SK-N-SH (cell line): ENCODE measurements around the gene CASQ1. TPM values are rescaled to one million over a fixed set of nuclear protein-coding genes. Genes with fewer than 3 reads are reported as not detected.

Source experiments
- CTCF ChIA-PET: fragments of 300-600, 350-600 bp; formaldehyde crosslinking; extraction: SDS; loops from one replicate; lab custom pipeline; 2021; lab: Yijun Ruan, JAX
- POLR2A ChIA-PET: fragments of 350-600 bp; sonication (Branson Sonifier 250); formaldehyde crosslinking; extraction: SDS; loops from one replicate; lab custom pipeline; 2020; ENCODE audit warnings: antibody characterized with exemption, inconsistent platforms; lab: Yijun Ruan, JAX
- DNase-seq: peaks from one replicate; pipeline ENCODE4 v3.0.0; 2012
- H2AFZ ChIP-seq: fragments of 200-600 bp; sonication (generic); 2 replicates; pipeline ENCODE4 v1.8.1; 2016; ENCODE audit warnings: antibody characterized with exemption, mild to moderate bottlenecking, low read depth
- H3F3A ChIP-seq: fragments of 200-600 bp; sonication (generic); replicated peaks from 2 replicates; pipeline ENCODE3; 2016; ENCODE audit warnings: antibody characterized with exemption, mild to moderate bottlenecking; ENCODE audit not compliant: insufficient read depth
- H3K27ac ChIP-seq, 2 experiments: fragments of 200-500 bp in 1 of 2; fragments of 200-600 bp in 1 of 2; sonication (Bioruptor generic) in 1 of 2; sonication (generic), shearing (Covaris generic) in 1 of 2; 2 replicates each; pipeline versions ENCODE4 v1.5.1 to v1.6.1; 2014 to 2016; ENCODE audit warnings: low read depth in 2 of 2, inconsistent platforms in 1 of 2, low read length in 1 of 2, mild to moderate bottlenecking in 1 of 2, mixed read lengths in 1 of 2
- H3K27me3 ChIP-seq: fragments of 200-600 bp; sonication (generic), shearing (Covaris generic); 2 replicates; pipeline ENCODE4 v1.6.1; 2016; ENCODE audit warnings: mixed run types; ENCODE audit not compliant: insufficient read depth
- H3K36me3 ChIP-seq, 2 experiments: fragments of 200-500 bp in 1 of 2; fragments of 200-600 bp in 1 of 2; sonication (Bioruptor generic) in 1 of 2; sonication (generic) in 1 of 2; replicated peaks in 1 of 2; 2 replicates each; pipeline versions ENCODE3 to v1.5.1; 2014 to 2016; ENCODE audit warnings: low read length in 1 of 2, mild to moderate bottlenecking in 1 of 2; ENCODE audit not compliant: insufficient read depth in 2 of 2, control insufficient read depth in 1 of 2
- H3K4me1 ChIP-seq, 2 experiments: fragments of 200-500 bp in 1 of 2; fragments of 200-600 bp in 1 of 2; sonication (Bioruptor generic) in 1 of 2; sonication (generic), shearing (Covaris generic) in 1 of 2; 2 replicates each; pipeline versions ENCODE4 v1.5.1 to v1.6.1; 2014 to 2016; ENCODE audit warnings: low read depth in 1 of 2, low read length in 1 of 2, mixed run types in 1 of 2; ENCODE audit not compliant: insufficient read depth in 2 of 2, control insufficient read depth in 1 of 2
- H3K4me2 ChIP-seq: fragments of 200-600 bp; sonication (generic), shearing (Covaris generic); 2 replicates; pipeline ENCODE4 v1.6.1; 2017; ENCODE audit warnings: mixed run types
- H3K4me3 ChIP-seq, 2 experiments: fragments of 200-500 bp in 1 of 2; fragments of 200-600 bp in 1 of 2; sonication (Bioruptor generic) in 1 of 2; sonication (generic), shearing (Covaris generic) in 1 of 2; 2 replicates each; pipeline versions ENCODE4 v1.5.1 to v1.8.1; 2014 to 2016; ENCODE audit warnings: low read depth in 2 of 2, inconsistent platforms in 1 of 2, low read length in 1 of 2, mild to moderate bottlenecking in 1 of 2, mixed read lengths in 1 of 2, moderate library complexity in 1 of 2
- H3K79me2 ChIP-seq: fragments of 200-600 bp; sonication (generic); 2 replicates; pipeline ENCODE4 v1.8.1; 2017; ENCODE audit warnings: mild to moderate bottlenecking; ENCODE audit not compliant: insufficient read depth
- H3K9ac ChIP-seq: fragments of 200-600 bp; sonication (generic); 2 replicates; pipeline ENCODE4 v1.6.1; 2017; ENCODE audit warnings: mixed run types
- H3K9me2 ChIP-seq: fragments of 200-600 bp; sonication (generic); 2 replicates; pipeline ENCODE4 v1.6.1; 2017; ENCODE audit warnings: mixed run types
- H3K9me3 ChIP-seq: fragments of 200-600 bp; sonication (generic); 2 replicates; pipeline ENCODE4 v1.6.1; 2017; ENCODE audit warnings: mixed run types, mild to moderate bottlenecking, moderate library complexity
- H4K20me1 ChIP-seq: fragments of 200-600 bp; sonication (generic); 2 replicates; pipeline ENCODE4 v1.6.1; 2017; ENCODE audit warnings: mild to moderate bottlenecking, mixed run types; ENCODE audit not compliant: insufficient read depth
- CHD2 ChIP-seq: fragments of 150-350 bp; IDR thresholded peaks from 2 replicates; pipeline ENCODE4 v1.6.1; 2018; ENCODE audit warnings: low read length; ENCODE audit not compliant: partially characterized antibody
- EP300 ChIP-seq, 2 experiments: IDR thresholded peaks; 2 replicates each; pipeline versions ENCODE4 v1.4.0 to v1.6.1; 2012; ENCODE audit warnings: borderline replicate concordance in 1 of 2, low read depth in 1 of 2, low read length in 1 of 2
- EZH2phosphoT487 ChIP-seq: fragments of 200-600 bp; sonication (generic); IDR thresholded peaks from 2 replicates; pipeline ENCODE4 v1.6.1; 2017; ENCODE audit warnings: low read depth, mixed run types, mild to moderate bottlenecking, antibody characterized with exemption, moderate library complexity, borderline replicate concordance
- FOXJ3 ChIP-seq: sonication (generic); formaldehyde crosslinking; IDR thresholded peaks from 2 replicates; pipeline ENCODE4 v1.5.1; 2020; ENCODE audit warnings: mild to moderate bottlenecking, missing genetic modification reagents
- FOXM1 ChIP-seq: IDR thresholded peaks from 2 replicates; pipeline ENCODE4 v1.4.0; 2012; ENCODE audit warnings: low read depth, mild to moderate bottlenecking
- GATA2 ChIP-seq: sonication (generic); formaldehyde crosslinking; IDR thresholded peaks from 2 replicates; pipeline ENCODE4 v1.5.0; 2020; ENCODE audit warnings: mild to moderate bottlenecking, missing genetic modification reagents
- MEF2A ChIP-seq: IDR thresholded peaks from 2 replicates; pipeline ENCODE4 v1.4.0; 2012; ENCODE audit warnings: low read depth, borderline replicate concordance
- NFIC ChIP-seq: IDR thresholded peaks from 2 replicates; pipeline ENCODE4 v1.4.0; 2012; ENCODE audit warnings: borderline replicate concordance
- NRF1 ChIP-seq: IDR thresholded peaks from 2 replicates; pipeline ENCODE4 v1.6.1; 2012; ENCODE audit warnings: low read depth, mild to moderate bottlenecking, low read length
- PBX3 ChIP-seq: IDR thresholded peaks from 2 replicates; pipeline ENCODE4; 2012
- RFX5 ChIP-seq: IDR thresholded peaks from 2 replicates; pipeline ENCODE4 v1.6.1; 2012; ENCODE audit warnings: mild to moderate bottlenecking, improper control_type of control experiment, low read length
- RXRA ChIP-seq: IDR thresholded peaks from 2 replicates; pipeline ENCODE4 v1.4.0; 2012; ENCODE audit warnings: low read depth, mild to moderate bottlenecking, borderline replicate concordance
- TAF1 ChIP-seq: IDR thresholded peaks from 2 replicates; pipeline ENCODE4 v1.6.1; 2012; ENCODE audit warnings: low read depth, mild to moderate bottlenecking, low read length, moderate library complexity, borderline replicate concordance
- TCF12 ChIP-seq: IDR thresholded peaks from 2 replicates; pipeline ENCODE4 v1.4.0; 2012
- USF2 ChIP-seq: fragments of 150-350 bp; IDR thresholded peaks from 2 replicates; pipeline ENCODE4 v1.6.1; 2017; ENCODE audit warnings: antibody characterized with exemption, low read length, low read depth, borderline replicate concordance
- WGBS: methylation state at CpG from one replicate; pipeline ENCODE4 v1.1.6; 2017; ENCODE audit warnings: low lambda C conversion rate; 5-methylcytosine and 5-hydroxymethylcytosine counted together
- polyA plus RNA-seq, 3 experiments: library from polyadenylated mRNA; depleted of rRNA; stranded (reverse); fragments of >200 nt; gene quantifications; 2 replicates each; pipeline ENCODE4 v1.2.3, GENCODE V29; 2012
- TF ChIP-seq, protein P1 (sequence below): IDR thresholded peaks from 2 replicates; pipeline ENCODE4 v1.6.1; 2012; ENCODE audit warnings: mild to moderate bottlenecking, low read depth, low read length, moderate library complexity
- TF ChIP-seq, protein P2 (sequence below): IDR thresholded peaks from 2 replicates; pipeline ENCODE4 v1.4.0; 2012; ENCODE audit warnings: low read depth

CASQ1 gene
- polyA plus RNA-seq, 1 of the 3 experiments (the other 2 are of a cell fraction) = 0.08 TPM

- CTCF ChIA-PET = interaction anchor here (0.8 to 1.9 kb wide), 3 partner anchors 9 to 63 kb away, joined by 4 read pairs; no protein-coding TSS in a partner anchor
- H4K20me1 ChIP-seq = no peaks in the 10 kb centered on the region
- no peaks in the 10 kb centered on the region for H3K9me3 ChIP-seq
- H3K4me1 ChIP-seq = 0 out of 4 replicates have a peak, but pooled peaks cover 0 to 9% of the 10 kb centered on the region in 2 experiments
- no peaks in the 10 kb centered on the region for H3K9me2 ChIP-seq
- H3K79me2 ChIP-seq = no peaks in the 10 kb centered on the region
- H3K36me3 ChIP-seq = no peaks in the 10 kb centered on the region
- H3K27me3 ChIP-seq = no peaks in the 10 kb centered on the region; the same call in 1 of the 2 replicates
- no peak overlapping the region for H3K4me2 ChIP-seq
- H3K9ac ChIP-seq = no peak overlapping the region
- H2AFZ ChIP-seq = no peak overlapping the region
- H3F3A ChIP-seq = no peaks in the 10 kb centered on the region
- H3K27ac ChIP-seq = no peak overlapping the region
- POLR2A ChIA-PET = no interaction called here
- no peak for DNase-seq
- 63% methylated on average over 3 of the region's 3 CpGs for WGBS
- TF ChIP-seq NRF1 = no peak
- no peak for TF ChIP-seq TCF12
- no peak for TF ChIP-seq EP300 (IDR thresholded peaks at IDR 0.05; ENCODE audit: borderline replicate concordance in 1 of 2, low read depth in 1 of 2, low read length in 1 of 2)
- no peak for TF ChIP-seq EZH2phosphoT487
- TF ChIP-seq, protein P1, sequence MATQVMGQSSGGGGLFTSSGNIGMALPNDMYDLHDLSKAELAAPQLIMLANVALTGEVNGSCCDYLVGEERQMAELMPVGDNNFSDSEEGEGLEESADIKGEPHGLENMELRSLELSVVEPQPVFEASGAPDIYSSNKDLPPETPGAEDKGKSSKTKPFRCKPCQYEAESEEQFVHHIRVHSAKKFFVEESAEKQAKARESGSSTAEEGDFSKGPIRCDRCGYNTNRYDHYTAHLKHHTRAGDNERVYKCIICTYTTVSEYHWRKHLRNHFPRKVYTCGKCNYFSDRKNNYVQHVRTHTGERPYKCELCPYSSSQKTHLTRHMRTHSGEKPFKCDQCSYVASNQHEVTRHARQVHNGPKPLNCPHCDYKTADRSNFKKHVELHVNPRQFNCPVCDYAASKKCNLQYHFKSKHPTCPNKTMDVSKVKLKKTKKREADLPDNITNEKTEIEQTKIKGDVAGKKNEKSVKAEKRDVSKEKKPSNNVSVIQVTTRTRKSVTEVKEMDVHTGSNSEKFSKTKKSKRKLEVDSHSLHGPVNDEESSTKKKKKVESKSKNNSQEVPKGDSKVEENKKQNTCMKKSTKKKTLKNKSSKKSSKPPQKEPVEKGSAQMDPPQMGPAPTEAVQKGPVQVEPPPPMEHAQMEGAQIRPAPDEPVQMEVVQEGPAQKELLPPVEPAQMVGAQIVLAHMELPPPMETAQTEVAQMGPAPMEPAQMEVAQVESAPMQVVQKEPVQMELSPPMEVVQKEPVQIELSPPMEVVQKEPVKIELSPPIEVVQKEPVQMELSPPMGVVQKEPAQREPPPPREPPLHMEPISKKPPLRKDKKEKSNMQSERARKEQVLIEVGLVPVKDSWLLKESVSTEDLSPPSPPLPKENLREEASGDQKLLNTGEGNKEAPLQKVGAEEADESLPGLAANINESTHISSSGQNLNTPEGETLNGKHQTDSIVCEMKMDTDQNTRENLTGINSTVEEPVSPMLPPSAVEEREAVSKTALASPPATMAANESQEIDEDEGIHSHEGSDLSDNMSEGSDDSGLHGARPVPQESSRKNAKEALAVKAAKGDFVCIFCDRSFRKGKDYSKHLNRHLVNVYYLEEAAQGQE = no peak
- no peak for TF ChIP-seq RFX5
- no peak for TF ChIP-seq RXRA
- H3K4me3 ChIP-seq = no peak overlapping the region
These were observed 42.3 kb upstream of the CASQ1 start for GRCh38 chr1:160148121-160148520.

GRCh38 chr1:160149233-160149632 lies 41.1 kb upstream of the CASQ1 start:
- peak overlapping the region; percentile 32; the same call in 1 of the 2 replicates for H2AFZ ChIP-seq
- DNase-seq = no peak
- H3K4me3 ChIP-seq = no peak overlapping the region
- peak overlapping the region in 1 of 2 experiments; percentile 53; a peak in 2 of 4 replicates for H3K27ac ChIP-seq
- TF ChIP-seq TCF12 = no peak
- no peak for TF ChIP-seq FOXJ3
- TF ChIP-seq, protein P2, sequence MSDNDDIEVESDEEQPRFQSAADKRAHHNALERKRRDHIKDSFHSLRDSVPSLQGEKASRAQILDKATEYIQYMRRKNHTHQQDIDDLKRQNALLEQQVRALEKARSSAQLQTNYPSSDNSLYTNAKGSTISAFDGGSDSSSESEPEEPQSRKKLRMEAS = no peak
- TF ChIP-seq FOXM1 = no peak
- no peak for TF ChIP-seq NFIC
- no peak for TF ChIP-seq USF2
- no peak for TF ChIP-seq RFX5
- TF ChIP-seq TAF1 = no peak
- no peak for TF ChIP-seq MEF2A
- TF ChIP-seq GATA2 (CRISPR knock-in tag) = no peak
- TF ChIP-seq CHD2 = no peak
- TF ChIP-seq PBX3 = no peak
- ChIA-PET POLR2A (no interaction called here), CTCF (interaction anchor here (1.0 to 1.9 kb wide), 5 partner anchors 13 to 142 kb away, joined by 3 to 4 read pairs (median 4); no protein-coding TSS in a partner anchor)
- no peaks in the 10 kb centered on the region for H3K9me3 ChIP-seq
- H4K20me1 ChIP-seq = no peaks in the 10 kb centered on the region
- no peaks in the 10 kb centered on the region for H3F3A ChIP-seq
- H3K4me2 ChIP-seq = no peak overlapping the region
- H3K4me1 ChIP-seq = 0 out of 4 replicates have a peak, but pooled peaks cover 0 to 9% of the 10 kb centered on the region in 2 experiments
- H3K9ac ChIP-seq = no peak overlapping the region
- H3K79me2 ChIP-seq = no peaks in the 10 kb centered on the region
- no peaks in the 10 kb centered on the region for H3K36me3 ChIP-seq
- H3K27me3 ChIP-seq = no peaks in the 10 kb centered on the region; the same call in 1 of the 2 replicates
- no peaks in the 10 kb centered on the region for H3K9me2 ChIP-seq
